ENCODE measurements around the gene SMG5.

- TF ChIP-seq CTCF (conservative IDR thresholded peaks at IDR 0.05; ENCODE audit: low read length) (no peak), EZH2phosphoT487 (IDR thresholded peaks at IDR 0.05; ENCODE audit: borderline replicate concordance, low read depth, low read length) (no peak)
Observed at GRCh38 chr1:156289857-156290256, 7.2 kb upstream of the SMG5 start.
